ENCODE results near the gene SPRED2. TPM values are rescaled to one million over a fixed set of nuclear protein-coding genes. Genes with fewer than 3 reads are reported as not detected.

Gene SPRED2
- total and polyA plus RNA-seq, 10 donors = 3.5 to 26.4 (median 13.8) TPM

GRCh38 chr2:65291216-65292105 lies 140.9 kb downstream of the SPRED2 start:
- no peak for TF ChIP-seq POLR2A (IDR thresholded peaks at IDR 0.05)
- no peak for TF ChIP-seq POLR2AphosphoS5 (IDR thresholded peaks at IDR 0.05)
- no peak for TF ChIP-seq CTCF (IDR thresholded peaks at IDR 0.05 in 8 of 11, conservative IDR thresholded peaks at IDR 0.05 in 3 of 11)
- 81 to 89% (median 86%) methylated on average over 11 of the region's 11 CpGs for WGBS, 5 donors
- H3K4me1 ChIP-seq = peaks cover 0 to under 1% (median 0%) of the 10 kb centered on the region in 6 donors
- no peaks in the 10 kb centered on the region for H3K36me3 ChIP-seq
- intact Hi-C loops (cut with DNase I; ENCODE audit: low total_unique reads) = no loop called here
- no peaks in the 10 kb centered on the region for H3K9me3 ChIP-seq
- H3K27ac ChIP-seq = no peak overlapping the region
- H3K4me3 ChIP-seq = no peak overlapping the region
- H3K27me3 ChIP-seq (replicated peaks in 1 of 7) = peaks cover 0 to 5% (median 0%) of the 10 kb centered on the region in 7 donors
- no peak for DNase-seq

- no peaks in the 10 kb centered on the region for H3K9me3 ChIP-seq
- WGBS, 5 donors = 92 to 99% (median 95%) methylated on average over 4 of the region's 4 CpGs
- intact Hi-C loops (cut with DNase I; ENCODE audit: low total_unique reads) = no loop called here
- TF ChIP-seq CTCF (IDR thresholded peaks at IDR 0.05 in 8 of 11, conservative IDR thresholded peaks at IDR 0.05 in 3 of 11) (no peak), POLR2AphosphoS5 (IDR thresholded peaks at IDR 0.05) (no peak), POLR2A (IDR thresholded peaks at IDR 0.05) (no peak)
- no peak overlapping the region for H3K4me3 ChIP-seq
- H3K36me3 ChIP-seq = no peaks in the 10 kb centered on the region
- no peak overlapping the region for H3K27ac ChIP-seq
- DNase-seq = no peak
- H3K27me3 ChIP-seq (replicated peaks in 1 of 7) = peaks cover 0 to 2% (median 0%) of the 10 kb centered on the region in 7 donors
- no peaks in the 10 kb centered on the region for H3K4me1 ChIP-seq
Measured at GRCh38 chr2:65287364-65287763, 145.0 kb downstream of the SPRED2 start.

GRCh38 chr2:65282477-65283053 lies 149.8 kb downstream of the SPRED2 start:
- Histone ChIP-seq H3K9me3 (no peaks in the 10 kb centered on the region), H3K4me3 (no peak overlapping the region), H3K36me3 (no peaks in the 10 kb centered on the region), H3K27me3 (replicated peaks in 1 of 7) (no peaks in the 10 kb centered on the region), H3K4me1 (peaks cover 0 to 16% (median 13%) of the 10 kb centered on the region in 6 donors), H3K27ac (no peak overlapping the region)
- WGBS, 5 donors = 89 to 94% (median 91%) methylated on average over 3 of the region's 3 CpGs
- no peak for TF ChIP-seq CTCF (IDR thresholded peaks at IDR 0.05 in 8 of 11, conservative IDR thresholded peaks at IDR 0.05 in 3 of 11)
- TF ChIP-seq POLR2AphosphoS5 (IDR thresholded peaks at IDR 0.05) = no peak
- TF ChIP-seq POLR2A (IDR thresholded peaks at IDR 0.05) = no peak
- intact Hi-C loops (cut with DNase I; ENCODE audit: low total_unique reads) = no loop called here
- DNase-seq = no peak

Measured in spleen (tissue), 11 donors.